22Rv1 (cell line): ENCODE results near the gene RBM19.
"Not testable (repeated sequence)": the region's sequence is repeated elsewhere in the genome, so short reads cannot be mapped to it uniquely, and the experiment has no call there.

Experiments
- H3K27ac ChIP-seq: fragments of 450-650 bp; 2 replicates; pipeline ENCODE4 v1.5.1; 2017
- CTCF ChIP-seq: fragments of 450-650 bp; IDR thresholded peaks from 2 replicates; pipeline ENCODE4 v1.5.1; 2017; ENCODE audit warnings: mild to moderate bottlenecking
- ZFX ChIP-seq: fragments of 450-650 bp; IDR thresholded peaks from 2 replicates; pipeline ENCODE4 v1.6.1; 2017; ENCODE audit warnings: antibody characterized with exemption, borderline replicate concordance

RBM19 gene

GRCh38 chr12:113908584-113909100 is 57.5 kb downstream of the RBM19 start:
- TF ChIP-seq ZFX (no peak), CTCF (no peak)
- no peak overlapping the region for H3K27ac ChIP-seq

GRCh38 chr12:113907446-113908180 is 58.5 kb downstream of the RBM19 start:
- no peak overlapping the region for H3K27ac ChIP-seq
- no peak for TF ChIP-seq ZFX
- TF ChIP-seq CTCF: no peak

DNA sequence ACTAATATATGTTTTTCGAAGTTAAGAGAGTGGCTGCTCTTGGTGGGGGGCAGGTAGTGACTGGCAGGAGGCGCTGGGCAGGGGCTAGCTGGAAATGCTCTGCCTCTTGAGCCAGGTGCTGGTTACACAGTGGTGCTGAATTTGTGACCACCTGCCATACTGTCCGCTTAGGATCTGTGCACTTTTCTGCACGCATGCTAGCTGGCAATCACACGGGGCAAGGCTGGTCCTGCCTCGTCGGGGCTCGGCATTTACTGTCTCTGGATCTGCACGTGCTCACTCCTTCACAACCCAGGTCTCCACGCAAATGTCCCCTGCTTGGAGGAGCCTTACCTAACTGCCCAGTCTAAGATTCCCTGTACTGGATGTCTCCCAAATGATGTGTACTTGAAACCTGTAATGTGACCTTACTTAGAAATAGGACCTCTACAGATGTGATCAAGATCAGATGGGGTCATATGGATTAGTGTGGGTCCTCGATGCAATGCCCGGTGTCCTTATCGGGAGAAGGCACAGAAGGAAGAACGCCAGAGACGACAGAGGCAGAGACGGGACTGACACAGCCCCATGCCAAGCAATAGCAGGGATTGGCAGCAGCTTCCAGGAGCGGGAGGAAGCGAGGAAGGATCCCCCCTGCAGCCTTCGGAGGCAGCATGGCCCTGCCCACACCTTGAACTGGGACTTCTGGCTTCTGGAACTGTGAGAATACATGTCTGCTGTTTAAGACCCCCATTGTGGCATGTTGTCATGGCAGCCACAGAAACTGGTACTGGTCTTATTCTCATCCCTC is 59.5 kb downstream of the RBM19 start:
- H3K27ac ChIP-seq: no peak overlapping the region
- TF ChIP-seq ZFX (no peak), CTCF (no peak)

DNA sequence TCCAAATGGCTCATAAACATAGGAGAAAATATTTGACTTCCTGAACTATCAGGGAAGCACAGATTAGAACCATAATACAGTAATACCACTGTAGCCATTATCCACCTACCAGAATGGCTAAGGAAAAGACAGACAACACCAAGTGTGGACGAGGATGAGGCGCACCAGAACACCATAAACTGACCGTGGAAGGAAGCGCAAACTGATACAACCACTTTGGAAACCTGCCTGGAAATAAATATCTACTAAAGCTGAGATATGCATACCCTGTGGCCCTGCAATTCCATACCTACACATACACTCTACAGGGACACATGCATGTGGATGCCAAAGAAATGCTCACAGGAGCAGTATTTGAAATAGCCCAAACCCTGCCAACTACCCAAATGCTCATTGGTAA is 60.3 kb downstream of the RBM19 start:
- no peak overlapping the region for H3K27ac ChIP-seq
- no peak for TF ChIP-seq CTCF

DNA sequence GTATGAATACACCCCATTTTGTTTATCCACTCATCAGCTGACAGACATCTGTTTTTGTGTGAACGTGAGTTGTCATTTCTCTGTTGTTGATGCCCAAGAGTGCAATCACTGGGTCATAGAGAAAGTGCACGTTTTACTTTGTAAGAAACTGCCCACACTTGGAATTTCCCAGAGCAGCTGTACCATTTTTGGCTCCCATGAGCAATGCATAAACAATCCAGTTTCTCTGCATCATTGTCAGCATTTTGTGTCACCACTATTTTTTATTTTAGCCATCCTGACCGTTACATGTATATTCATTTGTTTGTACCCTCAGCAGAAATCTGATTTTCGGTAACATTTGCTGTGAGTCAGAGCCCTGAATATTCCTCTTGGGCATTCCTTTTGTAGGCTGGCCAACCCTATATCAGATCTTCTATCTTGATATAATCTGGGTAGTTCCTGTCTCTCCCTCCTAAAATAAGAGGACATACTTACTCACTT is 62.7 kb downstream of the RBM19 start:
- TF ChIP-seq CTCF: no peak
- no peak for TF ChIP-seq ZFX
- H3K27ac ChIP-seq: no peak overlapping the region

DNA sequence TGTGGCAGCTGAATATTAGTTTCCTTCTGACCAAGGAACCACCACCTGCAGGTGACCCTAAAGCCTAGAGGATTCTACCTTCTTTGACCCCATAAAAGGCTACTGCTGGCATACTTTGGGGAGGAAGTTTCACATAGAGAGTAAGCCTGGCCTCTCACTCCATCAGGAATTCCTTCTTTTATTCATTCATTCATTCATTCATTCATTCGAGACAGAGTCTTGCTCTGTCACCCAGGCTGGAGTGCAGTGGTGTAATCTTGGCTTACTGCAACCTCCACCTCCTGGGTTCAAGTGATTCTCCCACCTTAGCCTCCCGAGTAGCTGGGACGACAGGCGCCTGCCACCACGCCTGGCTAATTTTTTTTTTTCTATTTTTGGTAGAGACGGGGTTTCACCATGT is 64.8 kb downstream of the RBM19 start:
- H3K27ac ChIP-seq: not testable (repeated sequence)

GRCh38 chr12:113900716-113901115 is 65.4 kb downstream of the RBM19 start:
- TF ChIP-seq ZFX: no peak
- no peak for TF ChIP-seq CTCF
- H3K27ac ChIP-seq: no peak overlapping the region
